NCI-H69 (cell line): ENCODE measurements around the gene TEX2.
"Not testable (repeated sequence)": the region's sequence is repeated elsewhere in the genome, so short reads cannot be mapped to it uniquely, and the experiment has no call there.

Experiments
- DNase-seq: peaks from one replicate; lab custom pipeline; 2025; lab: John Stamatoyannopoulos, UW

The TEX2 gene

DNA sequence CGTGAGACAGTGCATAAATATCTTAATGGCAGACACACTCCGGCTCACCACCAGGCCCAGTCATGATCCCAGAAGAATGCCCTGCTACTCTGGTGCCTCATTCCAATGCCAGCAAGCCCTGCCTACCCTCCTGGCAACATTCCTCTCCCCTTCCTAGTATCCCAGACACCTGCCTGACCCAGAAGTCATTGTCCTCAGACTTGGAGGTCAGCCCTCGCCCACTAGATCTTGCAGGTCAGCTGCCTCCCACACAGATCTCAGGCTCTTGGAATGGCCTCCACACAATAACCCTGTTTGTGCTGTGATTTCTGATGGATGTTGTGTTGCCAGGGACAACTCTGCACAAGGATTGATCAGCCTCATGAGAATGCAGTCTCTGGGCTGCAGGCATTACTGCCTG, 1.8 kb upstream of the TEX2 start:
- DNase-seq: no peak

DNA sequence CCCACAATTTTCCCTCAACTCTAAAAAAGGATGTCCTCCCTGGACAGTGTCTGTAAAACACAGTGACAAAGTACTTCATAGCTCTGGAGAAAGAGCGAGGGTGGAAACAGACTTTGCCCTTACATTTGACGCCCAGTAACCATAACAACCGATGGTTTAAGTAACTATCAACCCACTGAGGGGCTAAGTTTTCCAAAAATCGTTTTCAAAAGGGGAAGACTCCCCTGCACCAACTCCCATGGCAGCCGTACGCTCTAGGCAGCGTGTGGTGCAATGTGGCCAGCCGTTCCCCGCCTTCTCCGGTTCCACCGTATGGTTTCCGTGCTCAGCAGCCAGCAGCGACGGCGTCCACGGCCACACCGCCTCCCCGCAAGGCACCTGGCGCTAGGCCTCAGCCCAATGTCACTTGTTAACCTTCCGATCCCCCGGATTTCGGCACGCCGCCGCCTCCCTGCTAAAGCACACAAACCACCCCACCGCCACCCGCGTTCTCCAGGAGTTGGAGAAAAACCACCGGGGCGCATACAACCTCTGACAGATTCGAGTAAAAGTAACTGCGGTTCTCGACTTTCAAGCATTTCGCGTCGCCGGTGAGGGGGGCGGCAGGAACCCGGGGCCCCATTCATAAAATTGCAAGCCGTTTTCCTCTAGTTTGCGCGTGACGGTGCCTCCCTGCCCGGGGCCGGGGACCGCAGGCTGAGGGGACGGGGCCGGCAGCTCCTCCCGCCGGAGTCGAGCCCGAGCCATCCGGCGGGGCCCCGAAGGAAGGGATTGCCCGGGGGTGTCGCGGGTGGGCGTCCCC, 661 bp downstream of the TEX2 start:
- peak; percentile 71 for DNase-seq

GRCh38 chr17:64261417-64262145, 1.5 kb downstream of the TEX2 start:
- no peak for DNase-seq

GRCh38 chr17:64260886-64261285, 2.2 kb downstream of the TEX2 start:
- DNase-seq: no peak

- DNase-seq: no peak
Measured at GRCh38 chr17:64259922-64260321, 3.1 kb downstream of the TEX2 start.

GRCh38 chr17:64259426-64259825, 3.6 kb downstream of the TEX2 start:
- peak; percentile 44 for DNase-seq

DNA sequence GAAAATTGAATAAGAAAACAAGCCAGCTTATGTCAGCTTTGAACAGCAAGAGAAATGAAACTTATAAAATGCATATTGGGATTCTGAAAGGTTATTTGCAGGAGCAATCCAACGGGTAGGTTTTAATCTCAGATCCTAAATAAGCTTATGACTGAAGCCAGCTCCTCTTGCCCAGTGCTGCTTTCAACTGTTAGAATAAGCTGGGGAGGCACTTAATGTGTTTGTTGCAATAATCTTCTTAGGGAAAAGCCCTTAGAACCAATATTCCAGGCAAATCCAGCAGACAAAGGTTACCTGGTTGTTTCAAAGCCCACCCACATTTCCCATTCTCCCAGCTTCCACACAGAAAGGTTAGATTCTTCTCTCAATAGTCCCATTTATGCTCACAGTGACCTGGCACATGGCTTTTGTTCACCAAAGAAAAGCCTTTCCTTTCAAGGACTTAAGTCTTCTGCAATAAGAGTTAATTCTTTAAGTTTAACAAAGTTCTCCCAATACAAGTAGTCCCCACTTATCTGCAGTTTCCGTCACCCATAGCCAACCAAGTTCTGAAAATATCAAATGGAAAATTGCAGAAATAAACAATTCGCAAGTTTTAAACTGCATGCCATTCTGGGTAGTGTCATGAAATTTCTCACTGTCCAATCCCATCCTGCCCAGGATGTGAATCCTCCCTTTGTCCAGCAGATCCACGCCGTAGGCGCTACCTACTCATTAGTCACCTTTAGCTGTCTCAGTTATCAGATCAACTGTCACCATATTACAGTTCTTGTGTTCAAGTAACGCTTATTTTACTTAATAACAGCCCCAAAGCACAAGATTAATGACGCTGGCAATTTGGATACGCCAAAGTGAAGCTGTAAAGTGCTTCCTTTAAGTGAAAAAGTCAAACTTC, 5.9 kb downstream of the TEX2 start:
- DNase-seq: peak; percentile 17

DNA sequence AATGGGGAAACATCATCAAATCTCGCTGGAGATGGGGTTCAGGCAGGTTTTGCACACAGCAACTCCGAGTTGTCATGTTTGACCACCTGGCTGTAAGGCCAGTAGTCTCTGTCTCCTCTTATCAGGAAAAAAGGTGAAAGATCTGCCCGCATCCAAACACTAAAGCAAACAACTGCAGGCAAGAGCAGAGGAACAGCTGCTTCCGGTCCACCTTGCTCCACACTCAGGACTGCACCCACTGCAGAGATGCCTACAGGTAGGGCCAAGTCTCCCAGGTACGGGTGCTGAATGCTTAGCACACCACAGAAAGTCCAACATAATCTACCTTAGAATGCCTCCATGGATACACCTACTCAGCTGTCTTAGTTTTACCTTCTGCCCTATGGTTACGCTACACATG, 7.3 kb downstream of the TEX2 start:
- no peak for DNase-seq

DNA sequence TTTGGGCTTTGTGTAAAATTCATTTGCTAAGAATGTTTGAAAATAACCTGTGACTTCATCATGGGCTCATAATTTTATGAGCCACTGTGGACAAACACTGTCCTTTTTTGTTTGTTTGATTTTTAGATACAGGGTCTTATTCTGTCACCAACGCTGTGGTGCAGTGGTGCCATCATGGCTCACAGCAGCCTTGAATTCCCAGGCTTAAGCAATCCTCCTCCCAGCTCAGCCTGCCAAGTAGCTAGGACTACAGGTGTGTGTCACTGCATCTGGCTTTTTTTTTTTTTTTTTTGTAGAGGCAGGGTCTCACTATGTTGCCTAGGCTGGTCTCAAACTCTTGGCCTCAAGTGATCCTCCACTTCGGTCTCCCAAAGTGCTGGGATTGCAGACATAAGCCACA, 8.3 kb downstream of the TEX2 start:
- no peak for DNase-seq

DNA sequence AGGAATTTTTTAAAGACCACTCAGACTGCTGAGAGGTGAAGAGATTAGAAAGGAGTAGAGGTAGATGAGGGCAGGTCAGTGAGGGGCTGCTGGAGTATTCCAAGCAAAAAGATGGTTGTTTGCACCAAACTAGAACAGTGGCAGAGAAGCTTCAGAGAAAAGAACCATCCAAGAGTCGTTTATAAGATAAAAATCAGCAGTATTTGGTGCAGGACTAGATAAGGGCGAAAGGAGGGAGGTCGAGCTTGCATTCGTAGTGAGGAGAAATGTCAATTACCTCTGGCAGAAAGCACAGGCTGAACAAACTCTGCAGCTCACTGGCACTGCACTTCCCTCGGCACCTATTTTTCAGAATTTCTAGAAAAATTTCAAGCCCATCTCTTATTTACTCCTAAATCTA, 9.6 kb downstream of the TEX2 start:
- no peak for DNase-seq

- no peak for DNase-seq
Measured at GRCh38 chr17:64252831-64253230, 10.2 kb downstream of the TEX2 start.

DNA sequence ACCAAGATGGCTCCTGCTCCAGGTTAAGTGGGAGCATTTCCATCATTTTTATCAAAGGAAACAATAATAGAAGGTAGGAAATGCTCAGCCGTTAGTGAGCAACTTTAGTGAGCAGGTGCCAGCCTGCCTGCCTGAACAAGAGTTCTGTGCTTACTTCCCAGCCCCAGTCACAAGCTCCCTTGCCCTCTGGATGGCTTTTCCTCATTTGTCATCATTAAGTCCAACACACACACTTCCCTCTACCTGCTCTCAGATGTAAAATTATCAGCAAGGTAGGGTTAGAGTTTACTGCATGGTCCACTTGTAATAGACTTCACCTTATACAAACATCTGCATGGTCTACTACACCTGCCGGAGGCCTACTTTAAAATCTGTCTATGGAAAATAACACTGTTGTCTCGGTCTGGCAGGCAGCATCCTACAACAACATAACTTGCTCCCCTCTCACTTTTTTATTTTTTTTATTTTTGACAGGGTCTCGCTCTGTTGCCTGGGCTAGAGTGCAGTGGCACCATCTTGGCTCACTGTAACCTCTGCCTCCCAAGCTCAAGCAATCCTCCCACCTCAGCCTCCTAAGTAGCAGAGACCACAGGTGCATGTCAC, 12.7 kb downstream of the TEX2 start:
- DNase-seq: peak; percentile 82

- no peak for DNase-seq
Measured at GRCh38 chr17:64247836-64248235, 15.2 kb downstream of the TEX2 start.

DNA sequence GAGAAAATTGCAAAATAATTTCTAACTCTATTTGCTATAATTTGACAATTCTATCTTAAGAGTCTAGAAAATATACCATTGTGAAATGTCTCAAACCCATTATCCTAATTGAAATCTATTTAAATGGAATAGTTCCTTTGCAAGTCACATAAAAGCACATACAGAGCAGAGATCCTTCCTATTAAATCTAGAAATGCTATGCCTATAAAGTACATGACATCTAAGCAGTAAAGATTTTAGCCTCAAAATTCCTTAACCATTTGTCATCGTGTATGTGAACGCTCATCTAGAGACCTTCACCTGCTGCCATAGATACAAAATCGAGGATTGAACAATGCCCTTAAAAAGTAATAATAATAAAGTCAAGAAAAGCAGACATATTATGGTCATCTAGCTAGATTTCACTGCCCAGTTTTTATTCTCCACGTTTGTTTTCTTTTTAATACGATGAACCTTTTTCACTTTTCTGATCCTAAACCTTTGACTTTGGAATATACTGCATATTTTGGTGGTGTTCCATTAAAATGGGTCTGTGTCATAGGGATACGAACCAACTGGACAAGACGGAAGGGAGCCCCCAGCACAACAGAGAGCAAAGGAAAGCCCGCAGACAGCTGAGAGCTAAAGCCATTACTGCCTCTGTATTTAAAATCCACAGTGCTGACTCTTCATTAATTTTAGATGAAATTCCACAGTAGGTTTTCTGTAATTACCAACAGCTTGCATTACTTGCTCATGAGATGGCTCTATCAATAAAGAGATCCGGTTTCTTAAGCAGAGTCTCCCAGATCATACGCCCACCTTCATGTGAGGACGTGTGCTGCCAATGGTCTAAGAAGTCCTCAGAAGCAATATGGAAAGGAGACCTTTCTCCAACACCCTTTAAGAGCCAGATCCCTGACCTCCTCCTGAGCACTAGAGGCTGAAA, 17.6 kb downstream of the TEX2 start:
- no peak for DNase-seq

- no peak for DNase-seq
Measured at GRCh38 chr17:64244165-64244564, 18.9 kb downstream of the TEX2 start.

DNA sequence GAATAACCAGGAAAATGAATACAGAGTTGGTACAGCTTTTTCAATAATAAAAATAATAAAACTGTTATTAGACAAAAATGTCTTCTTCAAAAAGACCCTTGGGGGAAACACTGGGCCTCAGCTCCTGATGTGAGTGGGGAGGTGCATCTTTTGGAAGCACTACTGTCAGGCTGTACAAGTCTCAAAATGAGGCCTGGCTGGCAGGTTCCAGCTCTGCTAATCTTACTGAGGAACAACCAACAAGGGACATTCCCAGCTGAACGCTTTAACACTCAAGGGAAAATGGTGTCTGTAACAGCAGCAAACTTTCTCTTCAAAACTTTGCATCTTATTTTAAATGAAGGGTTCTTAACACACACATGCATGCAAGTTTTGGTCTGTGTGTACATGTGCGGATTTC, 19.7 kb downstream of the TEX2 start:
- DNase-seq: no peak

DNA sequence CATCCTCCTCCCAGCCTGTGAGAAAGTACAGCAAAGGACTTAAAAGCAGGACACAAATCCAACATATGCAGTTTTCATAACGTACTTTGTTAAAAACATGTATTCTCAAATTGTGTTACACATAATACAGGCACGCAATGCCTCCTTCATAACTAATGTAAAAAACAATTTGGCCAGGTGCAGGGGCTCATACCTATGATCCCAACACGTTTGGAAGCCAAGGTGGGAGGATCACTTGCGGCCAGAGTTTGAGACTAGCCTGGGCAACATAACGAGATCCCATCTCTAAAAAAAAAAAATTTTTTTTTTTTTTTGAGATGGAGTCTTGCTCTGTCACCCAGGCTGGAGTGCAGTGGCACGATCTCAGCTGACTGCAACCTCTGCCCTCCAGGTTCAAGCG, 20.4 kb downstream of the TEX2 start:
- DNase-seq: no peak

- DNase-seq: peak; percentile 13
Measured at GRCh38 chr17:64240741-64241347, 22.2 kb downstream of the TEX2 start.

GRCh38 chr17:64240261-64240740, 22.8 kb downstream of the TEX2 start:
- no peak for DNase-seq

GRCh38 chr17:64238449-64238848, 24.6 kb downstream of the TEX2 start:
- not testable (repeated sequence) for DNase-seq
